Trophoblast cell (in vitro differentiated cells and primary cell): ENCODE data around the gene NKAIN1.

Experiments
- DNase-seq, 2 donors: peaks; one replicate each; pipeline ENCODE4 v3.0.0-alpha.2; 2016
- H2AFZ ChIP-seq: 2 replicates; pipeline ENCODE4 v1.6.1; 2013; ENCODE audit warnings: low read length, moderate library complexity, mild to moderate bottlenecking; ENCODE audit not compliant: insufficient read depth, poor library complexity
- H2AK5ac ChIP-seq: 2 replicates; pipeline ENCODE4 v1.6.1; 2013; ENCODE audit warnings: mild to moderate bottlenecking, low read length
- H2BK120ac ChIP-seq: 2 replicates; pipeline ENCODE4 v1.6.1; 2013; ENCODE audit warnings: low read length, mild to moderate bottlenecking, moderate library complexity; ENCODE audit not compliant: insufficient read depth, poor library complexity
- H2BK12ac ChIP-seq: 2 replicates; pipeline ENCODE4 v1.6.1; 2013; ENCODE audit warnings: mild to moderate bottlenecking, low read length, moderate library complexity
- H2BK5ac ChIP-seq: 2 replicates; pipeline ENCODE4 v1.6.1; 2013; ENCODE audit warnings: low read length, low read depth, moderate library complexity, mild to moderate bottlenecking; ENCODE audit not compliant: poor library complexity
- H3K14ac ChIP-seq: 2 replicates; pipeline ENCODE4 v1.6.1; 2013; ENCODE audit warnings: mild to moderate bottlenecking, low read length
- H3K18ac ChIP-seq: 2 replicates; pipeline ENCODE4 v1.6.1; 2013; ENCODE audit warnings: mild to moderate bottlenecking, low read length
- H3K23ac ChIP-seq: 2 replicates; pipeline ENCODE4 v1.6.1; 2013; ENCODE audit warnings: low read length
- H3K27ac ChIP-seq: 2 replicates; pipeline ENCODE4 v1.5.1; 2013; ENCODE audit warnings: low read depth, mild to moderate bottlenecking, inconsistent platforms, low read length, moderate library complexity
- H3K27me3 ChIP-seq: 2 replicates; pipeline ENCODE4 v1.6.1; 2013; ENCODE audit warnings: inconsistent platforms, mild to moderate bottlenecking, low read length, moderate library complexity; ENCODE audit not compliant: insufficient read depth
- H3K36me3 ChIP-seq, 2 experiments: 1 replicate in 1 of 2; 2 replicates in 1 of 2; pipeline ENCODE4 v1.6.1; 2013; ENCODE audit warnings: low read length in 2 of 2, mild to moderate bottlenecking in 2 of 2, moderate library complexity in 1 of 2; ENCODE audit not compliant: insufficient read depth in 2 of 2, control insufficient read depth in 1 of 2
- H3K4ac ChIP-seq: 2 replicates; pipeline ENCODE4 v1.6.1; 2013; ENCODE audit warnings: low read depth, mild to moderate bottlenecking, low read length, moderate library complexity
- H3K4me1 ChIP-seq, 2 experiments: 1 replicate in 1 of 2; 2 replicates in 1 of 2; pipeline ENCODE4 v1.6.1; 2013; ENCODE audit warnings: low read length in 2 of 2, mild to moderate bottlenecking in 2 of 2, moderate library complexity in 1 of 2; ENCODE audit not compliant: insufficient read depth in 2 of 2, control insufficient read depth in 1 of 2
- H3K4me2 ChIP-seq: 2 replicates; pipeline ENCODE4 v1.6.1; 2013; ENCODE audit warnings: inconsistent platforms, mild to moderate bottlenecking, low read length, moderate library complexity
- H3K4me3 ChIP-seq: 2 replicates; pipeline ENCODE4 v1.5.1; 2013; ENCODE audit warnings: mild to moderate bottlenecking, low read depth, low read length, inconsistent platforms
- H3K79me1 ChIP-seq: one replicate; pipeline ENCODE4 v1.6.1; 2013; ENCODE audit warnings: low read length
- H3K79me2 ChIP-seq: 2 replicates; pipeline ENCODE4 v1.6.1; 2013; ENCODE audit warnings: low read length, mild to moderate bottlenecking; ENCODE audit not compliant: control insufficient read depth, insufficient read depth, poor library complexity
- H3K9ac ChIP-seq: 2 replicates; pipeline ENCODE4 v1.6.1; 2013; ENCODE audit warnings: mild to moderate bottlenecking, low read length
- H3K9me3 ChIP-seq: 2 replicates; pipeline ENCODE4 v1.6.1; 2013; ENCODE audit warnings: low read depth, mild to moderate bottlenecking, control low read depth, inconsistent platforms, low read length; ENCODE audit not compliant: insufficient read depth
- H4K12ac ChIP-seq: 2 replicates; pipeline ENCODE4 v1.6.1; 2013; ENCODE audit warnings: low read depth, mild to moderate bottlenecking, low read length, moderate library complexity
- H4K8ac ChIP-seq: 2 replicates; pipeline ENCODE4 v1.6.1; 2013; ENCODE audit warnings: low read depth, mild to moderate bottlenecking, low read length, moderate library complexity
- H4K91ac ChIP-seq: one replicate; pipeline ENCODE4 v1.6.1; 2013; ENCODE audit warnings: low read depth, mild to moderate bottlenecking, low read length, moderate library complexity
- WGBS: extraction: QIAGEN DNeasy Blood & Tissue Kit; methylation state at CpG from one replicate; pipeline ENCODE4 v1.1.7; 2013; ENCODE audit warnings: missing lambda C conversion rate; ENCODE audit not compliant: insufficient read length, insufficient coverage; ENCODE audit errors: extremely low coverage; 5-methylcytosine and 5-hydroxymethylcytosine counted together

The NKAIN1 gene

GRCh38 chr1:31258581-31258980, 18.9 kb upstream of the NKAIN1 start:
- Histone ChIP-seq H2BK120ac (no peak overlapping the region), H3K23ac (no peak overlapping the region), H2BK12ac (no peak overlapping the region), H3K18ac (no peak overlapping the region), H3K9me3 (no peaks in the 10 kb centered on the region), H3K79me2 (no peaks in the 10 kb centered on the region), H2AFZ (no peak overlapping the region), H3K4ac (no peak overlapping the region), H2AK5ac (no peak overlapping the region), H3K4me2 (no peak overlapping the region), H3K4me1 (no peaks in the 10 kb centered on the region), H3K79me1 (no peaks in the 10 kb centered on the region), H2BK5ac (no peak overlapping the region), H3K27me3 (no peaks in the 10 kb centered on the region), H3K36me3 (peaks cover 8 to 29% of the 10 kb centered on the region in 2 experiments), H4K91ac (no peak overlapping the region), H4K12ac (no peak overlapping the region), H3K14ac (no peak overlapping the region), H4K8ac (no peak overlapping the region), H3K27ac (no peak overlapping the region), H3K9ac (no peak overlapping the region), H3K4me3 (no peak overlapping the region)
- no CpG with 5 or more reads among the region's 1 CpG for WGBS
- no peak for DNase-seq

- Histone ChIP-seq H3K27me3 (no peaks in the 10 kb centered on the region), H2BK120ac (no peak overlapping the region), H3K4ac (no peak overlapping the region), H3K14ac (no peak overlapping the region), H4K8ac (no peak overlapping the region), H2AFZ (no peak overlapping the region), H3K4me1 (no peaks in the 10 kb centered on the region), H2BK12ac (no peak overlapping the region), H2BK5ac (no peak overlapping the region), H4K12ac (no peak overlapping the region), H3K4me2 (no peak overlapping the region), H3K4me3 (no peak overlapping the region), H3K36me3 (peaks cover 5 to 26% of the 10 kb centered on the region in 2 experiments), H3K18ac (no peak overlapping the region), H4K91ac (no peak overlapping the region), H3K79me2 (no peaks in the 10 kb centered on the region), H3K27ac (no peak overlapping the region), H3K79me1 (no peaks in the 10 kb centered on the region), H2AK5ac (no peak overlapping the region), H3K9ac (no peak overlapping the region), H3K9me3 (no peaks in the 10 kb centered on the region), H3K23ac (no peak overlapping the region)
- no peak for DNase-seq
- no CpG with 5 or more reads among the region's 1 CpG for WGBS
Measured at GRCh38 chr1:31257213-31257612, 17.5 kb upstream of the NKAIN1 start.

GRCh38 chr1:31249854-31250253, 10.2 kb upstream of the NKAIN1 start:
- no peak overlapping the region for H2BK12ac ChIP-seq
- no peak overlapping the region for H2AFZ ChIP-seq
- no peak overlapping the region for H3K27ac ChIP-seq
- no peak overlapping the region for H3K9ac ChIP-seq
- no peak overlapping the region for H4K91ac ChIP-seq
- H3K23ac ChIP-seq: no peak overlapping the region
- no peaks in the 10 kb centered on the region for H3K27me3 ChIP-seq
- no peaks in the 10 kb centered on the region for H3K4me1 ChIP-seq
- DNase-seq: no peak
- H3K14ac ChIP-seq: no peak overlapping the region
- no peaks in the 10 kb centered on the region for H3K79me1 ChIP-seq
- H3K4ac ChIP-seq: no peak overlapping the region
- no peak overlapping the region for H3K4me3 ChIP-seq
- H3K9me3 ChIP-seq: no peaks in the 10 kb centered on the region
- no peak overlapping the region for H4K8ac ChIP-seq
- H2AK5ac ChIP-seq: no peak overlapping the region
- H3K4me2 ChIP-seq: no peak overlapping the region
- WGBS: no CpG with 5 or more reads among the region's 3 CpGs
- no peak overlapping the region for H4K12ac ChIP-seq
- no peaks in the 10 kb centered on the region for H3K36me3 ChIP-seq
- H2BK5ac ChIP-seq: no peak overlapping the region
- H2BK120ac ChIP-seq: no peak overlapping the region
- H3K79me2 ChIP-seq: no peaks in the 10 kb centered on the region
- H3K18ac ChIP-seq: no peak overlapping the region

GRCh38 chr1:31248276-31248675, 8.6 kb upstream of the NKAIN1 start:
- H2BK12ac ChIP-seq: no peak overlapping the region
- no peak overlapping the region for H4K8ac ChIP-seq
- H3K14ac ChIP-seq: no peak overlapping the region
- no peak overlapping the region for H3K23ac ChIP-seq
- H3K9me3 ChIP-seq: no peaks in the 10 kb centered on the region
- no peak overlapping the region for H2BK5ac ChIP-seq
- no peaks in the 10 kb centered on the region for H3K79me1 ChIP-seq
- no peaks in the 10 kb centered on the region for H3K79me2 ChIP-seq
- no peak overlapping the region for H2AFZ ChIP-seq
- H4K12ac ChIP-seq: no peak overlapping the region
- no peak overlapping the region for H2BK120ac ChIP-seq
- H3K9ac ChIP-seq: no peak overlapping the region
- H3K4me1 ChIP-seq: peaks cover 3 to 7% of the 10 kb centered on the region in 2 experiments
- no peaks in the 10 kb centered on the region for H3K27me3 ChIP-seq
- no peak overlapping the region for H2AK5ac ChIP-seq
- no peak for DNase-seq
- no peak overlapping the region for H3K18ac ChIP-seq
- H3K27ac ChIP-seq: no peak overlapping the region
- no peak overlapping the region for H4K91ac ChIP-seq
- no peak overlapping the region for H3K4me3 ChIP-seq
- H3K36me3 ChIP-seq: no peaks in the 10 kb centered on the region
- no peak overlapping the region for H3K4me2 ChIP-seq
- no peak overlapping the region for H3K4ac ChIP-seq
- WGBS: no CpG with 5 or more reads among the region's 4 CpGs
